ES-I3 (cell line): ENCODE results near the gene NOG.

Experiments
- H3K36me3 ChIP-seq: 2 replicates; pipeline ENCODE4 v1.6.1; 2013; ENCODE audit warnings: mild to moderate bottlenecking, low read length, control low read depth, moderate library complexity; ENCODE audit not compliant: insufficient read depth
- H3K4me1 ChIP-seq: 2 replicates; pipeline ENCODE4 v1.6.1; 2013; ENCODE audit warnings: mild to moderate bottlenecking, control low read depth, low read length; ENCODE audit not compliant: insufficient read depth
- H3K9ac ChIP-seq: 2 replicates; pipeline ENCODE4 v1.6.1; 2013; ENCODE audit warnings: low read depth, mild to moderate bottlenecking, low read length, moderate library complexity
- H3K9me3 ChIP-seq: 2 replicates; pipeline ENCODE4 v1.6.1; 2013; ENCODE audit warnings: mild to moderate bottlenecking, low read length, moderate library complexity; ENCODE audit not compliant: control insufficient read depth, insufficient read depth

Gene NOG

DNA sequence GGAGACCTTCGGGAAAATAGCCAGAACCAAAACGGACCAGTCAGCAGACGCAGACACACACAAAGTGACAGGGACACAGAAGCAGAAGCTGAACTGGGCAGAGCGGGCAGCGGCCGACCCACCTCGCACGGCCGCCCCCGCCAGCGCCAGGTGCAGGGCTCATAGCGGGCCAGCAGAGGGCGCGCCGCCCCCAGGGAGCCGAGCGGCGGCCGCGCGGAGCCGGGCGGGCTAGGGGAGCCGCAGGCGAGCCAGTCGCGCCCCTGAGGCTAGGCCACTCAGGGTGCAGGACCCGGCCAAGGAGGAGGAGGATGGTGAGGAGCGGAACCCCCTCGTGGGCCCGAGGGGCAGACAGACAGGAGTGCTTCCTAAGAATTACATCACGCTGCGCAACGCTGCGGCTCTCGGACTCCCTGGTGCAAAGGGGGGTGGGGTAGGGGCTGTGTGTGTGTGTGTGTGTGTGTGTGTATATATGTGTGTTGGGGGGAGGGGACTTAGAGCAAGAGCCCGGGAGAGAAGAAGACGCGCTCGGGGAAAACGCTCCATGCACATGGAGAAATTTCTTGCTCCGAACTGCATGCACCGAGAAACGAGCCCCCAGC is 913 bp upstream of the NOG start:
- Histone ChIP-seq H3K4me1 (peaks cover 8% of the 10 kb centered on the region; the same call in 1 of the 2 replicates), H3K9me3 (no peaks in the 10 kb centered on the region), H3K36me3 (no peaks in the 10 kb centered on the region), H3K9ac (peak overlapping the region; percentile 84)

- Histone ChIP-seq H3K4me1 (peaks cover 14% of the 10 kb centered on the region; the same call in 1 of the 2 replicates), H3K9ac (peak overlapping the region; percentile 84), H3K9me3 (no peaks in the 10 kb centered on the region), H3K36me3 (no peaks in the 10 kb centered on the region)
These were observed 333 bp upstream of the NOG start for GRCh38 chr17:56593086-56593645.

DNA sequence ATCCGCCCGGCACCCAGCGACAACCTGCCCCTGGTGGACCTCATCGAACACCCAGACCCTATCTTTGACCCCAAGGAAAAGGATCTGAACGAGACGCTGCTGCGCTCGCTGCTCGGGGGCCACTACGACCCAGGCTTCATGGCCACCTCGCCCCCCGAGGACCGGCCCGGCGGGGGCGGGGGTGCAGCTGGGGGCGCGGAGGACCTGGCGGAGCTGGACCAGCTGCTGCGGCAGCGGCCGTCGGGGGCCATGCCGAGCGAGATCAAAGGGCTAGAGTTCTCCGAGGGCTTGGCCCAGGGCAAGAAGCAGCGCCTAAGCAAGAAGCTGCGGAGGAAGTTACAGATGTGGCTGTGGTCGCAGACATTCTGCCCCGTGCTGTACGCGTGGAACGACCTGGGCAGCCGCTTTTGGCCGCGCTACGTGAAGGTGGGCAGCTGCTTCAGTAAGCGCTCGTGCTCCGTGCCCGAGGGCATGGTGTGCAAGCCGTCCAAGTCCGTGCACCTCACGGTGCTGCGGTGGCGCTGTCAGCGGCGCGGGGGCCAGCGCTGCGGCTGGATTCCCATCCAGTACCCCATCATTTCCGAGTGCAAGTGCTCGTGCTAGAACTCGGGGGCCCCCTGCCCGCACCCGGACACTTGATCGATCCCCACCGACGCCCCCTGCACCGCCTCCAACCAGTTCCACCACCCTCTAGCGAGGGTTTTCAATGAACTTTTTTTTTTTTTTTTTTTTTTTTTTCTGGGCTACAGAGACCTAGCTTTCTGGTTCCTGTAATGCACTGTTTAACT is 1.0 kb downstream of the NOG start:
- Histone ChIP-seq H3K9me3 (no peaks in the 10 kb centered on the region), H3K4me1 (peaks cover 18% of the 10 kb centered on the region; the same call in 1 of the 2 replicates), H3K9ac (peak overlapping the region; percentile 73; the same call in 1 of the 2 replicates), H3K36me3 (no peaks in the 10 kb centered on the region)

DNA sequence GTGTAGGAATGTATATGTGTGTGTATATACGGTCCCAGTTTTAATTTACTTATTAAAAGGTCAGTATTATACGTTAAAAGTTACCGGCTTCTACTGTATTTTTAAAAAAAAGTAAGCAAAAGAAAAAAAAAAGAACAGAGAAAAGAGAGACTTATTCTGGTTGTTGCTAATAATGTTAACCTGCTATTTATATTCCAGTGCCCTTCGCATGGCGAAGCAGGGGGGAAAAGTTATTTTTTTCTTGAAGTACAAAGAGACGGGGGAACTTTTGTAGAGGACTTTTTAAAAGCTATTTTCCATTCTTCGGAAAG is 1.6 kb downstream of the NOG start:
- H3K36me3 ChIP-seq: no peaks in the 10 kb centered on the region
- H3K4me1 ChIP-seq: peaks cover 18% of the 10 kb centered on the region; the same call in 1 of the 2 replicates
- H3K9ac ChIP-seq: peak overlapping the region; percentile 73; the same call in 1 of the 2 replicates
- no peaks in the 10 kb centered on the region for H3K9me3 ChIP-seq

DNA sequence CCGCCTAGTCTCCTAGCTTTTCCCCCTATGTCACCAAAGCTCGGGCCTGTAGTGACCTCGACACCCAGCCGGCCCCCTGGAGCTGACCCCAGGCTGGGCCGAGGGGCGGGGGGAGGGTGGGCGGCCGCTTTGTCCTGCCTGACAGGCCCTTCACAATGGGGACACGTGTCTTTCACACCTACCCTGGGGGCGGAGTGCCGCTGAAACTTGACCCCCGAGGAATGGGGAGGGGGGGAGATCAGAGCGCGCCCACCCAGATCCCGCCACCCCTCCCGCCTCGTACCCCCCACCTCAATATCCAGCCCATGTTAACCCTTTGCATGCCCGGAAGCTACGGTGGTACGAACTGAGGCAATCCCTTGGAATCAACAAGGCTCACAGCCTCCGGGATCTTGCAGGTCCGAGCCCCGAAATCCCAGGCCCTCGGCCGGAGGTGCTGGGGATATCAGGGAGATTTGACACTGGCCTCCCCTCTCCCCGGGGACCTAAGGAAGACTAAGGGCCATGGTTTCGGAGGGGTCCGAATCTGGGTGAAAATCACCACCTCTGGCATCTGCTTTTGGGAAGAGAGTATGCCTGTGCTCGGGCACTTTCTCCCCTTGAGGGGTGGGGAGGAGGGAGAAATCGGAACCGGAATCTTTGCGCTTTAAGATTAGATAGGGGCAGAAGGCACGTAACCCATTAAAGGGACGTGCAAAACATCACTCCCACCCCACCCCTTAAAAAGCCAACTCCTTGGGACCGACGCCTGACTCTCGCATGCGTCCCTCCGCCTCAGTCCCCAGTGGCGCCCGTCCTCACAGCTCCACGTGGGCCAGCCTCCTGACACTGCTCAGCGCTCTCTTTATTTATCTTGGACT is 2.6 kb downstream of the NOG start:
- H3K4me1 ChIP-seq: peaks cover 18% of the 10 kb centered on the region; the same call in 1 of the 2 replicates
- no peaks in the 10 kb centered on the region for H3K36me3 ChIP-seq
- peak overlapping the region; percentile 88 for H3K9ac ChIP-seq
- H3K9me3 ChIP-seq: no peaks in the 10 kb centered on the region

- no peaks in the 10 kb centered on the region for H3K9me3 ChIP-seq
- H3K36me3 ChIP-seq: no peaks in the 10 kb centered on the region
- peak overlapping the region; percentile 90; the same call in 1 of the 2 replicates for H3K9ac ChIP-seq
- H3K4me1 ChIP-seq: peaks cover 13% of the 10 kb centered on the region; the same call in 1 of the 2 replicates
These were observed 3.4 kb downstream of the NOG start for GRCh38 chr17:56596691-56597494.

GRCh38 chr17:56597495-56597990 is 4.0 kb downstream of the NOG start:
- Histone ChIP-seq H3K9me3 (no peaks in the 10 kb centered on the region), H3K4me1 (peaks cover 9% of the 10 kb centered on the region; the same call in 1 of the 2 replicates), H3K9ac (peak overlapping the region; percentile 90; the same call in 1 of the 2 replicates), H3K36me3 (no peaks in the 10 kb centered on the region)

- peaks cover 9% of the 10 kb centered on the region; the same call in 1 of the 2 replicates for H3K4me1 ChIP-seq
- no peaks in the 10 kb centered on the region for H3K36me3 ChIP-seq
- H3K9me3 ChIP-seq: no peaks in the 10 kb centered on the region
- H3K9ac ChIP-seq: peak overlapping the region; percentile 90; the same call in 1 of the 2 replicates
These were observed 5.0 kb downstream of the NOG start for GRCh38 chr17:56598466-56598865.

DNA sequence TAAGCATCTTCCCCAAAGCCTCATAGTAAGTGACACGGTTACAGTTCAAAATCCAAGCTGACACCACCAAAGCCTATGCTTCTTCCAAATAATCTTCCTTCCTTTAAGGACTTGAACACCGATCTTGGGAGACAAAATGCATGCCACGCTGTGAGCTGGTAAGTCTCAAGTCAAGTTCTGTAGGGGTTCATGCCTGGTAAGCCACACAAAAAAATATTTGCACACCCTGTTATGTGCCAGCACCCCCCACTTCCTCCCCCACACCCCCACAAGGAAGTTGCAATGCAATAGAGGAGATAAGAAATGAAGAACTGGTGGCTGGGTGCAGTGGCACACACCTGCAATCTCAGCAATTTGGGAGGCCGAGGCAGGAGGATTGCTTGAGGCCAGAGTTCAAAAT is 5.6 kb downstream of the NOG start:
- peaks cover 9% of the 10 kb centered on the region; the same call in 1 of the 2 replicates for H3K4me1 ChIP-seq

GRCh38 chr17:56599566-56599965 is 6.1 kb downstream of the NOG start:
- H3K9me3 ChIP-seq: no peaks in the 10 kb centered on the region
- peaks cover 9% of the 10 kb centered on the region; the same call in 1 of the 2 replicates for H3K4me1 ChIP-seq
- H3K36me3 ChIP-seq: no peaks in the 10 kb centered on the region
- no peak overlapping the region for H3K9ac ChIP-seq

More for the DNA sequence above, 5.6 kb downstream of the NOG start:
- no peaks in the 10 kb centered on the region for H3K36me3 ChIP-seq
- no peaks in the 10 kb centered on the region for H3K9me3 ChIP-seq
- H3K9ac ChIP-seq: no peak overlapping the region

GRCh38 chr17:56600256-56600655 is 6.8 kb downstream of the NOG start:
- peaks cover 9% of the 10 kb centered on the region; the same call in 1 of the 2 replicates for H3K4me1 ChIP-seq
- no peaks in the 10 kb centered on the region for H3K9me3 ChIP-seq
- no peak overlapping the region for H3K9ac ChIP-seq
- no peaks in the 10 kb centered on the region for H3K36me3 ChIP-seq

DNA sequence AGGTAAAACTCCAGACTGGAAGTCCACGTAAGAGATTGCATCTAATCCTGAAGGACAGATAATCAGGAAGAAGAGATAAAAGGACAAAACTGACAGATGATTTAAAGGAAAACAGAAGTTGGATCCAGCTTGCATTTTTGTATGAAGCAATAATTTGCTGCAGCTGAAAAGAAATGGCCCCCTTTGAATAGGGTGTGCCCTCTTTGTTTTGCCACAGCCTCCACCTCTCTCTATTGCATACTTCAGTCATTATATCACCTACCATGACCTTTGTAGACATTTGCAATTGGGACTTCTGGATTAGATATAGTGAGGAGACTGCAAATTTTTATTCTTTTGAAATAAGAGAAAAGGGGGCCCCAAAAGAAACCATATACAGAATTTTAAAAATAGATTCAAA is 8.1 kb downstream of the NOG start:
- Histone ChIP-seq H3K36me3 (no peaks in the 10 kb centered on the region), H3K9me3 (no peaks in the 10 kb centered on the region), H3K4me1 (peaks cover 9% of the 10 kb centered on the region; the same call in 1 of the 2 replicates), H3K9ac (no peak overlapping the region)
